Uterus (tissue), 4 donors: Measurements from ENCODE around the gene PRKAG2. TPM values are rescaled to one million over a fixed set of nuclear protein-coding genes. Genes with fewer than 3 reads are reported as not detected.

ENCODE experiments used
- DNase-seq, 2 donors: peaks; one replicate each; pipeline ENCODE4 v3.0.0-alpha.2; 2019 to 2020
- H3K27ac ChIP-seq, 2 donors: fragments of 200-600 bp; sonication (generic); 1 replicate in 1 of 2; 2 replicates in 1 of 2; pipeline ENCODE4 v1.5.1; 2016 to 2018
- H3K27me3 ChIP-seq, 2 donors: fragments of 200-600 bp; sonication (generic); one replicate each; pipeline ENCODE4 v1.5.1; 2018 to 2019; ENCODE audit warnings: control low read depth in 1 of 2
- H3K36me3 ChIP-seq, 2 donors: fragments of 200-600 bp; sonication (generic); one replicate each; pipeline ENCODE4 v1.5.1; 2019; ENCODE audit warnings: control low read depth in 1 of 2
- H3K4me1 ChIP-seq, 2 donors: fragments of 200-600 bp; sonication (generic); one replicate each; pipeline ENCODE4 v1.5.1; 2018 to 2019; ENCODE audit warnings: control low read depth in 1 of 2
- H3K4me3 ChIP-seq, 2 donors: fragments of 200-600 bp; sonication (generic); 1 replicate in 1 of 2; 2 replicates in 1 of 2; pipeline ENCODE4 v1.5.1; 2018 to 2019; ENCODE audit warnings: mild to moderate bottlenecking in 1 of 2
- H3K9me3 ChIP-seq, 2 donors: fragments of 200-600 bp; sonication (generic); one replicate each; pipeline ENCODE4 v1.5.1; 2019; ENCODE audit warnings: control low read depth in 1 of 2
- CTCF ChIP-seq, 4 experiments: fragments of 200-600 bp in 2 of 4; fragments of 450-650 bp in 2 of 4; sonication (generic) in 2 of 4; IDR thresholded peaks; one replicate each; pipeline ENCODE4 v1.5.1; 2016 to 2019; ENCODE audit warnings: antibody characterized with exemption in 4 of 4, mild to moderate bottlenecking in 2 of 4, moderate library complexity in 1 of 4
- POLR2A ChIP-seq, 2 donors: fragments of 450-650 bp; IDR thresholded peaks; one replicate each; pipeline ENCODE4 v1.6.1; 2016; ENCODE audit warnings: antibody characterized with exemption in 2 of 2, mild to moderate bottlenecking in 1 of 2, moderate library complexity in 1 of 2
- intact Hi-C: fragments of 100-400 bp; cut with DNase I; formaldehyde crosslinking; loops from one replicate; pipeline ENCODE4 v1.15.1; 2023; ENCODE audit warnings: low total_unique reads
- total RNA-seq, 4 donors: library from RNA; depleted of rRNA in 3 of 4; stranded (reverse); fragments of >200 nt in 3 of 4; gene quantifications; one replicate each; pipeline versions ENCODE4 v1.1.0 to v1.2.4, GENCODE V29; 2014 to 2023
- donor health status: DM: yes; HTN: yes; CAD: no.

PRKAG2 gene
- total RNA-seq, 4 donors from 2014 or later, result 15.1 to 66.2 (median 33.6) TPM

- H3K4me1 ChIP-seq, result peaks cover 8 to 20% of the 10 kb centered on the region in 2 donors
- TF ChIP-seq POLR2A (IDR thresholded peaks at IDR 0.05), result no peak
- TF ChIP-seq CTCF (IDR thresholded peaks at IDR 0.05), result no peak
- H3K4me3 ChIP-seq, result no peak overlapping the region
- no peak for DNase-seq
- intact Hi-C loops, result no loop called here
- no peaks in the 10 kb centered on the region for H3K9me3 ChIP-seq
- no peaks in the 10 kb centered on the region for H3K36me3 ChIP-seq
- H3K27me3 ChIP-seq, result no peaks in the 10 kb centered on the region
- no peak overlapping the region for H3K27ac ChIP-seq
Measured at GRCh38 chr7:151513133-151513532, 363.8 kb downstream of the PRKAG2 start.

- Histone ChIP-seq H3K27ac (peak overlapping the region in 1 of 2 donors; percentile 45), H3K4me3 (no peak overlapping the region), H3K4me1 (peaks cover 12 to 20% of the 10 kb centered on the region in 2 donors), H3K27me3 (no peaks in the 10 kb centered on the region), H3K9me3 (no peaks in the 10 kb centered on the region), H3K36me3 (no peaks in the 10 kb centered on the region)
- intact Hi-C loops, result no loop called here
- no peak for TF ChIP-seq POLR2A (IDR thresholded peaks at IDR 0.05)
- TF ChIP-seq CTCF (IDR thresholded peaks at IDR 0.05), result no peak
- no peak for DNase-seq
Measured at GRCh38 chr7:151512353-151512752, 364.6 kb downstream of the PRKAG2 start.

GRCh38 chr7:151511946-151512345 lies 365.0 kb downstream of the PRKAG2 start:
- intact Hi-C loops, result no loop called here
- no peak for TF ChIP-seq POLR2A (IDR thresholded peaks at IDR 0.05)
- TF ChIP-seq CTCF (IDR thresholded peaks at IDR 0.05), result no peak
- no peaks in the 10 kb centered on the region for H3K36me3 ChIP-seq
- H3K4me3 ChIP-seq, result no peak overlapping the region
- H3K27ac ChIP-seq, result peak overlapping the region in 1 of 2 donors; percentile 45
- no peaks in the 10 kb centered on the region for H3K9me3 ChIP-seq
- DNase-seq, result no peak
- H3K27me3 ChIP-seq, result no peaks in the 10 kb centered on the region
- peaks cover 12 to 20% of the 10 kb centered on the region in 2 donors for H3K4me1 ChIP-seq

GRCh38 chr7:151511270-151511669 lies 365.6 kb downstream of the PRKAG2 start:
- Histone ChIP-seq H3K27ac (no peak overlapping the region), H3K9me3 (no peaks in the 10 kb centered on the region), H3K27me3 (no peaks in the 10 kb centered on the region), H3K4me3 (no peak overlapping the region), H3K4me1 (peaks cover 12 to 27% of the 10 kb centered on the region in 2 donors), H3K36me3 (no peaks in the 10 kb centered on the region)
- DNase-seq, result no peak
- intact Hi-C loops, result no loop called here
- no peak for TF ChIP-seq POLR2A (IDR thresholded peaks at IDR 0.05)
- TF ChIP-seq CTCF (IDR thresholded peaks at IDR 0.05), result no peak

- TF ChIP-seq CTCF (IDR thresholded peaks at IDR 0.05) (no peak), POLR2A (IDR thresholded peaks at IDR 0.05) (no peak)
- no peak for DNase-seq
- Histone ChIP-seq H3K9me3 (no peaks in the 10 kb centered on the region), H3K27ac (peak overlapping the region; percentile 7 to 66), H3K4me1 (peaks cover 12 to 28% of the 10 kb centered on the region in 2 donors), H3K36me3 (no peaks in the 10 kb centered on the region), H3K4me3 (no peak overlapping the region), H3K27me3 (no peaks in the 10 kb centered on the region)
- intact Hi-C loops, result no loop called here
Measured at GRCh38 chr7:151509670-151510333, 367.1 kb downstream of the PRKAG2 start.
